Keratinocyte (primary cell): ENCODE measurements around the gene SLC17A5.

Source experiments
- CTCF ChIP-seq, 3 experiments: IDR thresholded peaks in 1 of 3; conservative IDR thresholded peaks in 1 of 3; optimal IDR thresholded peaks in 1 of 3; 2 replicates in 2 of 3; 3 replicates in 1 of 3; pipeline versions ENCODE3 to v1.5.1; 2011; ENCODE audit warnings: low read length in 3 of 3, mild to moderate bottlenecking in 3 of 3, moderate library complexity in 2 of 3, control low read depth in 1 of 3, inconsistent platforms in 1 of 3; ENCODE audit not compliant: insufficient read depth in 2 of 3; ENCODE audit errors: extremely low read depth in 1 of 3
- EZH2 ChIP-seq: IDR thresholded peaks from one replicate; pipeline ENCODE4 v1.6.1; 2012; ENCODE audit warnings: inconsistent platforms, mild to moderate bottlenecking, low read length, moderate library complexity

GRCh38 chr6:73669005-73669404, 15.2 kb upstream of the SLC17A5 start:
- TF ChIP-seq CTCF (optimal IDR thresholded peaks at IDR 0.05 in 1 of 3, IDR thresholded peaks at IDR 0.05 in 1 of 3, conservative IDR thresholded peaks at IDR 0.05 in 1 of 3; ENCODE audit: extremely low read depth in 1 of 3, insufficient read depth in 2 of 3, low read length in 3 of 3) (no peak), EZH2 (no peak)
